Stomach (tissue), 9 donors: ENCODE data around the gene CAPZB. TPM values are rescaled to one million over a fixed set of nuclear protein-coding genes. Genes with fewer than 3 reads are reported as not detected.

ENCODE experiments used
- DNase-seq, 2 donors: peaks; one replicate each; pipeline versions ENCODE4 v3.0.0 to v3.0.0-alpha.2; 2013 to 2019
- H3K27ac ChIP-seq, 5 donors: fragments of 200-600 bp in 4 of 5; sonication (generic) in 4 of 5; one replicate each; pipeline ENCODE4 v1.5.1; 2013 to 2019; ENCODE audit warnings: mild to moderate bottlenecking in 1 of 5, moderate library complexity in 1 of 5
- H3K27me3 ChIP-seq, 3 donors: fragments of 200-600 bp; sonication (generic); one replicate each; pipeline ENCODE4 v1.5.1; 2017 to 2019; ENCODE audit warnings: mixed run types in 1 of 3
- H3K36me3 ChIP-seq, 4 donors: fragments of 200-600 bp; sonication (generic); 1 replicate in 3 of 4; 2 replicates in 1 of 4; pipeline ENCODE4 v1.5.1; 2016 to 2019
- H3K4me1 ChIP-seq, 4 donors: fragments of 200-600 bp; sonication (generic); one replicate each; pipeline ENCODE4 v1.5.1; 2016 to 2019
- H3K4me3 ChIP-seq, 4 donors: fragments of 200-600 bp; sonication (generic) in 3 of 4; one replicate each; pipeline ENCODE4 v1.5.1; 2016 to 2019; ENCODE audit warnings: mild to moderate bottlenecking in 1 of 4
- H3K9me3 ChIP-seq, 4 donors: fragments of 200-600 bp; sonication (generic); one replicate each; pipeline ENCODE4 v1.5.1; 2016 to 2019
- EP300 ChIP-seq: sonication (generic); formaldehyde crosslinking; IDR thresholded peaks from one replicate; pipeline ENCODE4 v1.6.1; 2017; ENCODE audit warnings: antibody characterized with exemption
- POLR2A ChIP-seq, 4 donors: fragments of 450-650 bp; IDR thresholded peaks; one replicate each; pipeline ENCODE4 v1.6.1; 2016; ENCODE audit warnings: antibody characterized with exemption in 4 of 4, control low read depth in 2 of 4, mild to moderate bottlenecking in 1 of 4, moderate library complexity in 1 of 4
- POLR2AphosphoS5 ChIP-seq, 3 donors: sonication (generic); formaldehyde crosslinking; IDR thresholded peaks; one replicate each; pipeline ENCODE4 v1.6.1; 2016; ENCODE audit warnings: antibody characterized with exemption in 3 of 3
- WGBS, 5 donors: extraction: QIAGEN DNeasy Blood & Tissue Kit in 3 of 5; methylation state at CpG; one replicate each; pipeline versions ENCODE4 v1.1.5 to v1.1.7; 2013 to 2018; 5-methylcytosine and 5-hydroxymethylcytosine counted together
- intact Hi-C: fragments of 100-400 bp; cut with DNase I; formaldehyde crosslinking; loops from one replicate; pipeline ENCODE4 v1.15.1; 2023; ENCODE audit warnings: low total_unique reads
- polyA plus RNA-seq, 3 donors: library from polyadenylated mRNA; stranded (reverse); fragments of 200-250 nt; gene quantifications; one replicate each; pipeline ENCODE4 v1.2.3, GENCODE V29; 2013
- total RNA-seq, 5 donors: library from RNA; depleted of rRNA; stranded (reverse); fragments of >200 nt; gene quantifications; one replicate each; pipeline versions ENCODE4 v1.1.0 to v1.2.3, GENCODE V29; 2014 to 2016
- TF ChIP-seq, protein P1 (sequence below), 7 experiments: fragments of 450-650 bp in 4 of 7; fragments of 200-600 bp in 3 of 7; sonication (generic) in 3 of 7; IDR thresholded peaks; one replicate each; pipeline ENCODE4 v1.5.1; 2016 to 2019; ENCODE audit warnings: antibody characterized with exemption in 7 of 7, control low read depth in 2 of 7, mild to moderate bottlenecking in 1 of 7
- donor health status: healthy with polysubstance abuse.
- donor health status: Bipolar disorder and iron deficiency.
- donor health status: healthy.

Gene CAPZB
- total and polyA plus RNA-seq, 8 donors: 84.9 to 345 (median 155) TPM

DNA sequence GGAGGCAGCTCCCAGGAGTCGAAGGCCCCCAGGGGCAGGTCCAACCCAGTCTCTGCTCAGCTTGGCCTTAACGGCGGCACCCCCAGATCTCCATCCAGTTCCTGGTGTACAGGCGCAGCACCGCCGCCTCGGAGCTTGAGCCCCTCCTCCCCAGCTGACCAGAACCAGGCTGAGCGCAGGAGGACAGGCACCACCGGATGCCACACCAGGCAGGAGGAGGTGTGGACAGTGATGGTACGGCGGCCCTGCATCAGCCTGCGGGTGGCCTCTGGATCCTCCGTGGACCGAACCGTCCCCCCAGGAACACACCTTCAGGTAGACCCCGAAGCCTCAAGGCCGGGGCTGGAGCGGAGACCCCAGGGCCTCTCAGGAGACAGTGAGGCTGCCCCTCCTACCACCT is 156.9 kb downstream of the CAPZB start:
- DNase-seq: no peak
- H3K4me3 ChIP-seq: no peak overlapping the region
- no peak overlapping the region for H3K27ac ChIP-seq
- intact Hi-C loops: no loop called here
- TF ChIP-seq EP300 (no peak), POLR2A (IDR thresholded peaks at IDR 0.05) (no peak), POLR2AphosphoS5 (IDR thresholded peaks at IDR 0.05) (no peak)
- TF ChIP-seq, protein P1, sequence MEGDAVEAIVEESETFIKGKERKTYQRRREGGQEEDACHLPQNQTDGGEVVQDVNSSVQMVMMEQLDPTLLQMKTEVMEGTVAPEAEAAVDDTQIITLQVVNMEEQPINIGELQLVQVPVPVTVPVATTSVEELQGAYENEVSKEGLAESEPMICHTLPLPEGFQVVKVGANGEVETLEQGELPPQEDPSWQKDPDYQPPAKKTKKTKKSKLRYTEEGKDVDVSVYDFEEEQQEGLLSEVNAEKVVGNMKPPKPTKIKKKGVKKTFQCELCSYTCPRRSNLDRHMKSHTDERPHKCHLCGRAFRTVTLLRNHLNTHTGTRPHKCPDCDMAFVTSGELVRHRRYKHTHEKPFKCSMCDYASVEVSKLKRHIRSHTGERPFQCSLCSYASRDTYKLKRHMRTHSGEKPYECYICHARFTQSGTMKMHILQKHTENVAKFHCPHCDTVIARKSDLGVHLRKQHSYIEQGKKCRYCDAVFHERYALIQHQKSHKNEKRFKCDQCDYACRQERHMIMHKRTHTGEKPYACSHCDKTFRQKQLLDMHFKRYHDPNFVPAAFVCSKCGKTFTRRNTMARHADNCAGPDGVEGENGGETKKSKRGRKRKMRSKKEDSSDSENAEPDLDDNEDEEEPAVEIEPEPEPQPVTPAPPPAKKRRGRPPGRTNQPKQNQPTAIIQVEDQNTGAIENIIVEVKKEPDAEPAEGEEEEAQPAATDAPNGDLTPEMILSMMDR (IDR thresholded peaks at IDR 0.05): no peak
- WGBS, 5 donors: 94 to 100% (median 96%) methylated on average over 12 to 18 of the region's 18 CpGs
- no peaks in the 10 kb centered on the region for H3K9me3 ChIP-seq
- no peaks in the 10 kb centered on the region for H3K27me3 ChIP-seq
- no peaks in the 10 kb centered on the region for H3K4me1 ChIP-seq
- H3K36me3 ChIP-seq: peaks cover 35 to 79% (median 71%) of the 10 kb centered on the region in 4 donors

DNA sequence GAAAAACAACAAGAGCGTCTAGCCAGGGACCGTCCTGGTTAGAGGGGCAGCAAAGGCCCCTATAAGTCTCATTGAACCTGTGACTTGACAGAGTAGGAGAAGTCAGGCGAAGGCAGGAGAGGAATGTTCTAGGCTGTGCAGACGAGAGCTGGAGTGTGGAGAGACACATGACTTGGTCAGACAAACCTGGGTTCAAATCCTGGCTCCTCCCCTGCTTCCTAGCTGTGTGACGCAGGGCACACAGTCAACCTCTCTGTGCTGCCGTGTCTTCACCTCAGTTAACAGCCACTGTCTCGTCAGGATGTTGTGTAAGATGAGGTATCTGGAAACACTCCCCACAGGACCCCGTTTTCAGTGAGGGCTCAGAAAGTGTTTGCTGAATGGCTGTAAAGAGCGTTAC is 157.6 kb downstream of the CAPZB start:
- intact Hi-C loops: no loop called here
- TF ChIP-seq, protein P1 (IDR thresholded peaks at IDR 0.05): no peak
- TF ChIP-seq EP300: no peak
- no peak for DNase-seq
- H3K36me3 ChIP-seq: peaks cover 35 to 85% (median 78%) of the 10 kb centered on the region in 4 donors
- no peak overlapping the region for H3K4me3 ChIP-seq
- 76 to 82% (median 81%) methylated on average over 9 of the region's 9 CpGs for WGBS, 5 donors
- no peak overlapping the region for H3K27ac ChIP-seq
- no peaks in the 10 kb centered on the region for H3K27me3 ChIP-seq
- no peaks in the 10 kb centered on the region for H3K9me3 ChIP-seq
- H3K4me1 ChIP-seq: no peaks in the 10 kb centered on the region

DNA sequence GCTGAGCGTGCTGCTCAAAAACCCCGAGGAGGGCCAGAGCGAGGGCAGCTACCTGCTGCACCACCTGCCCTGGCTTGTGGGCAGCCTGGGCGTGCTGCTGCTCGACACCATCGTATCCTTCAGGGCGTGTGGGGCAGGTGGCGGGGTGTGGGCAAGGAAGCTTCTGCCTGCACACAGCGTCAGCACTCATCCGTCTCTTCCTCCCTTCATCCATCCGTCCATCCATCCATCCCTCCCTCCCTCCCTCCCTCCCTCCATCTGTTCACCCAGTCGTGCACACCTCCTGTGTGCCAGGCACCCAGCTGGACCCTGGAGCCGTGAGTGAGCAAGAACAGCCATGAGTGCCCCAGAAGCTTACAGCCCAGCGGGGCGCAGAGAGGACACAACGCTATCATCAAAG is 158.0 kb downstream of the CAPZB start:
- no peak overlapping the region for H3K4me3 ChIP-seq
- TF ChIP-seq POLR2A (IDR thresholded peaks at IDR 0.05): no peak
- TF ChIP-seq, protein P1 (IDR thresholded peaks at IDR 0.05): no peak
- TF ChIP-seq POLR2AphosphoS5 (IDR thresholded peaks at IDR 0.05): no peak
- no peak for TF ChIP-seq EP300
- DNase-seq: no peak
- WGBS, 5 donors: 85 to 93% (median 86%) methylated on average over 13 to 16 of the region's 16 CpGs
- intact Hi-C loops: no loop called here
- H3K27ac ChIP-seq: no peak overlapping the region
- H3K9me3 ChIP-seq: no peaks in the 10 kb centered on the region
- no peaks in the 10 kb centered on the region for H3K27me3 ChIP-seq
- H3K4me1 ChIP-seq: no peaks in the 10 kb centered on the region
- peaks cover 35 to 89% (median 82%) of the 10 kb centered on the region in 4 donors for H3K36me3 ChIP-seq

DNA sequence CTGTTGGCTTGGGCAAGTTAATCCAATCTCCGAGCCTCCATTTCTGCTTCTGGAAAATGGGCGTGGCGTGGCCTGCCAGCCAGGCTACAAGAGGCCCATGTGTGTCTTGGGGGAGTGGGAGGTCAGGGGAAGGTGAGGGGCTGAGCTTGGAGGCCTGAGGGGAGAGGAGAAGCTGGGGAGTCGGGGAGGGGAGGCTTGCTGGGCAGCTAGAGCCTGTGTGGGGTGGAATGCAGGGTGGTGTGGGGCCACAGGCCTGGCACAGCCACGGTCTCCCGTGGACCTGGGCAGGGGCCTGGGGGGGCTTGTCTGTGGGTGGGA is 158.6 kb downstream of the CAPZB start:
- no peaks in the 10 kb centered on the region for H3K27me3 ChIP-seq
- H3K4me1 ChIP-seq: no peaks in the 10 kb centered on the region
- no peaks in the 10 kb centered on the region for H3K9me3 ChIP-seq
- WGBS, 5 donors: 79 to 92% (median 82%) methylated on average over 6 of the region's 6 CpGs
- H3K27ac ChIP-seq: no peak overlapping the region
- no peak for DNase-seq
- peaks cover 35 to 95% (median 87%) of the 10 kb centered on the region in 4 donors for H3K36me3 ChIP-seq
- TF ChIP-seq, protein P1 (IDR thresholded peaks at IDR 0.05): no peak
- TF ChIP-seq EP300 (no peak), POLR2AphosphoS5 (IDR thresholded peaks at IDR 0.05) (no peak), POLR2A (IDR thresholded peaks at IDR 0.05) (no peak)
- intact Hi-C loops: no loop called here
- no peak overlapping the region for H3K4me3 ChIP-seq
